OCI-LY1 (cell line): Measurements from ENCODE around the gene DHRSX.

Experiments used
- EZH2 ChIP-seq: fragments of 200-600 bp; sonication (generic), shearing (Covaris generic); IDR thresholded peaks from 2 replicates; pipeline ENCODE4 v1.8.0; 2017; ENCODE audit warnings: borderline replicate concordance, mixed run types, mild to moderate bottlenecking, antibody characterized with exemption, low read length, moderate library complexity, mixed read lengths
- TF ChIP-seq, protein P1 (sequence below): fragments of 200-600 bp; sonication (generic), shearing (Covaris generic); IDR thresholded peaks from 2 replicates; pipeline ENCODE4 v1.5.1; 2017; ENCODE audit warnings: mild to moderate bottlenecking, antibody characterized with exemption, low read length, moderate library complexity, mixed read lengths

DNA sequence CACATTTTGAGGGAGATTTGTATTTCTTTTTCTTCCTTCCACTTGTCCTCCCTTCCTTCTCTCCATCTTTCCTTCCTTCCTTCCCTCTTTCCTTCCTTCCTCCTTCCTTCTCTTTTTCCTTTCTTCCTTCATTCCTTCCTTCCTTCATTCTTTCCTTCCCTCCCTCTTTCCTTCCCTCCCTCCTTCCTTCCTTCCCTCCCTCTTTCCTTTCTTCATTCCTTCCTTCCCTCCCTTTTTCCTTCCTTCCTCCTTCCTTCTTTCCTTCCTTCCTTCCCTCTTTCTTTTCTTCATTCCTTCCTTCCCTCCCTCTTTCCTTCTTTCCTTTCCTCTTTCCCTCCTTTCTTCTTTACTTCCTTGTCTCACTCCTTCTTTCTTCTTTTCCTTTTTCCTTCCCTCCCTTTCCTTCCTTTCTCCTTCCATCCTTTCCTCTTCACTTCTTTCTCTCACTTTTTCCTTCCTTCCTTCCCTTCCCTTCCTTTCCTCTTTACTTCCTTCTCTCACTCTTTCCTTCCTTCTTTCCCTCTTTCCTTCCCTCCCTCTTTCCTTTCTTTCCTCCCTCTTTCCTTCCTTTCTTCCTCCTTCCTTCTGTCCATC, 74.4 kb downstream of the DHRSX start:
- no peak for TF ChIP-seq EZH2
- TF ChIP-seq, protein P1, sequence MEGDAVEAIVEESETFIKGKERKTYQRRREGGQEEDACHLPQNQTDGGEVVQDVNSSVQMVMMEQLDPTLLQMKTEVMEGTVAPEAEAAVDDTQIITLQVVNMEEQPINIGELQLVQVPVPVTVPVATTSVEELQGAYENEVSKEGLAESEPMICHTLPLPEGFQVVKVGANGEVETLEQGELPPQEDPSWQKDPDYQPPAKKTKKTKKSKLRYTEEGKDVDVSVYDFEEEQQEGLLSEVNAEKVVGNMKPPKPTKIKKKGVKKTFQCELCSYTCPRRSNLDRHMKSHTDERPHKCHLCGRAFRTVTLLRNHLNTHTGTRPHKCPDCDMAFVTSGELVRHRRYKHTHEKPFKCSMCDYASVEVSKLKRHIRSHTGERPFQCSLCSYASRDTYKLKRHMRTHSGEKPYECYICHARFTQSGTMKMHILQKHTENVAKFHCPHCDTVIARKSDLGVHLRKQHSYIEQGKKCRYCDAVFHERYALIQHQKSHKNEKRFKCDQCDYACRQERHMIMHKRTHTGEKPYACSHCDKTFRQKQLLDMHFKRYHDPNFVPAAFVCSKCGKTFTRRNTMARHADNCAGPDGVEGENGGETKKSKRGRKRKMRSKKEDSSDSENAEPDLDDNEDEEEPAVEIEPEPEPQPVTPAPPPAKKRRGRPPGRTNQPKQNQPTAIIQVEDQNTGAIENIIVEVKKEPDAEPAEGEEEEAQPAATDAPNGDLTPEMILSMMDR = no peak
